Neural cell (in vitro differentiated cells): ENCODE data around the gene MAGIX.

Experiments
- EP300 ChIP-seq: fragments of 450-650 bp; conservative IDR thresholded peaks from 2 replicates; pipeline ENCODE4 v1.6.1; 2014; ENCODE audit warnings: antibody characterized with exemption, mild to moderate bottlenecking, moderate library complexity; ENCODE audit not compliant: poor library complexity, severe bottlenecking
- EZH2 ChIP-seq: fragments of 200-600, 300-800 bp; shearing (Covaris generic), sonication (generic); IDR thresholded peaks from 2 replicates; pipeline ENCODE4 v1.6.1; 2014; ENCODE audit warnings: antibody characterized with exemption, low read length, borderline replicate concordance, mild to moderate bottlenecking; ENCODE audit not compliant: insufficient read depth, poor library complexity, severe bottlenecking
- MXI1 ChIP-seq: fragments of 450-650 bp; conservative IDR thresholded peaks from 2 replicates; pipeline ENCODE4 v1.6.1; 2014; ENCODE audit warnings: antibody characterized with exemption, mild to moderate bottlenecking; ENCODE audit not compliant: poor library complexity, severe bottlenecking
- POLR2AphosphoS5 ChIP-seq: IDR thresholded peaks from 2 replicates; pipeline ENCODE4 v1.6.1; 2012
- TAF1 ChIP-seq: IDR thresholded peaks from 2 replicates; pipeline ENCODE4 v1.6.1; 2012; ENCODE audit warnings: low read depth
- TF ChIP-seq, protein P1 (sequence below): fragments of 450-650 bp; IDR thresholded peaks from 2 replicates; pipeline ENCODE4 v1.5.1; 2014; ENCODE audit warnings: antibody characterized with exemption, mild to moderate bottlenecking, moderate library complexity; ENCODE audit not compliant: poor library complexity, severe bottlenecking
- TF ChIP-seq, protein P2 (sequence below): IDR thresholded peaks from 2 replicates; pipeline ENCODE4 v1.6.1; 2012; ENCODE audit warnings: borderline replicate concordance

DNA sequence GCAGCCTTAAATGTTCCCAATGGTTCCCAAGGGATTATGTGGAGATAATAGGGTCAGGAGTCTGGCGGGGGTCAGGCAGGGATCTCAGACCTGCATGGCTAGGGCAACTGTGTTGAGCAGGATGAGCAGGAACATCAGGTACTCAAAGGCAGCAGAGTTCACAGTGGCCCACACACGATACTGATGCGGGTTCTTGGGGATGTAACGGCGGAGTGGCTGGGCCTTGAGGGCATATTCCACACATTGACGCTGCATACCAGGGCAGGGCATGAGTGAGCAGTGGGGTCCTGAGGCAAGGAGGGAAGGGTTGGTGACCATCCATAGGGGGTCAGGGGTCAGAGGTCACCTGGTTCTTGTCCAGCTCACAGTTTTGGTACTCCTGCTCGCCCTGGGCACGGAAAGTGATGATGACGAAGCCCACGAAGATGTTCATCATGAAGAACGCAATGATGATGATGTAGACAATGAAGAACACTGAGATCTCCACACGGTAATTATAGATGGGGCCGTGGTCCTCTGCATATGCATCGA is 52.5 kb downstream of the MAGIX start:
- no peak for TF ChIP-seq POLR2AphosphoS5
- no peak for TF ChIP-seq EP300
- TF ChIP-seq, protein P1, sequence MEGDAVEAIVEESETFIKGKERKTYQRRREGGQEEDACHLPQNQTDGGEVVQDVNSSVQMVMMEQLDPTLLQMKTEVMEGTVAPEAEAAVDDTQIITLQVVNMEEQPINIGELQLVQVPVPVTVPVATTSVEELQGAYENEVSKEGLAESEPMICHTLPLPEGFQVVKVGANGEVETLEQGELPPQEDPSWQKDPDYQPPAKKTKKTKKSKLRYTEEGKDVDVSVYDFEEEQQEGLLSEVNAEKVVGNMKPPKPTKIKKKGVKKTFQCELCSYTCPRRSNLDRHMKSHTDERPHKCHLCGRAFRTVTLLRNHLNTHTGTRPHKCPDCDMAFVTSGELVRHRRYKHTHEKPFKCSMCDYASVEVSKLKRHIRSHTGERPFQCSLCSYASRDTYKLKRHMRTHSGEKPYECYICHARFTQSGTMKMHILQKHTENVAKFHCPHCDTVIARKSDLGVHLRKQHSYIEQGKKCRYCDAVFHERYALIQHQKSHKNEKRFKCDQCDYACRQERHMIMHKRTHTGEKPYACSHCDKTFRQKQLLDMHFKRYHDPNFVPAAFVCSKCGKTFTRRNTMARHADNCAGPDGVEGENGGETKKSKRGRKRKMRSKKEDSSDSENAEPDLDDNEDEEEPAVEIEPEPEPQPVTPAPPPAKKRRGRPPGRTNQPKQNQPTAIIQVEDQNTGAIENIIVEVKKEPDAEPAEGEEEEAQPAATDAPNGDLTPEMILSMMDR, result no peak
- no peak for TF ChIP-seq MXI1
- no peak for TF ChIP-seq TAF1
- TF ChIP-seq EZH2, result no peak
- TF ChIP-seq, protein P2, sequence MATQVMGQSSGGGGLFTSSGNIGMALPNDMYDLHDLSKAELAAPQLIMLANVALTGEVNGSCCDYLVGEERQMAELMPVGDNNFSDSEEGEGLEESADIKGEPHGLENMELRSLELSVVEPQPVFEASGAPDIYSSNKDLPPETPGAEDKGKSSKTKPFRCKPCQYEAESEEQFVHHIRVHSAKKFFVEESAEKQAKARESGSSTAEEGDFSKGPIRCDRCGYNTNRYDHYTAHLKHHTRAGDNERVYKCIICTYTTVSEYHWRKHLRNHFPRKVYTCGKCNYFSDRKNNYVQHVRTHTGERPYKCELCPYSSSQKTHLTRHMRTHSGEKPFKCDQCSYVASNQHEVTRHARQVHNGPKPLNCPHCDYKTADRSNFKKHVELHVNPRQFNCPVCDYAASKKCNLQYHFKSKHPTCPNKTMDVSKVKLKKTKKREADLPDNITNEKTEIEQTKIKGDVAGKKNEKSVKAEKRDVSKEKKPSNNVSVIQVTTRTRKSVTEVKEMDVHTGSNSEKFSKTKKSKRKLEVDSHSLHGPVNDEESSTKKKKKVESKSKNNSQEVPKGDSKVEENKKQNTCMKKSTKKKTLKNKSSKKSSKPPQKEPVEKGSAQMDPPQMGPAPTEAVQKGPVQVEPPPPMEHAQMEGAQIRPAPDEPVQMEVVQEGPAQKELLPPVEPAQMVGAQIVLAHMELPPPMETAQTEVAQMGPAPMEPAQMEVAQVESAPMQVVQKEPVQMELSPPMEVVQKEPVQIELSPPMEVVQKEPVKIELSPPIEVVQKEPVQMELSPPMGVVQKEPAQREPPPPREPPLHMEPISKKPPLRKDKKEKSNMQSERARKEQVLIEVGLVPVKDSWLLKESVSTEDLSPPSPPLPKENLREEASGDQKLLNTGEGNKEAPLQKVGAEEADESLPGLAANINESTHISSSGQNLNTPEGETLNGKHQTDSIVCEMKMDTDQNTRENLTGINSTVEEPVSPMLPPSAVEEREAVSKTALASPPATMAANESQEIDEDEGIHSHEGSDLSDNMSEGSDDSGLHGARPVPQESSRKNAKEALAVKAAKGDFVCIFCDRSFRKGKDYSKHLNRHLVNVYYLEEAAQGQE, result no peak
